GM18517 (cell line): ENCODE measurements around the gene RXRB.
"Not testable (repeated sequence)": the region's sequence is repeated elsewhere in the genome, so short reads cannot be mapped to it uniquely, and the experiment has no call there.

Source experiments
- ATAC-seq: cut with Tn5 transposase; IDR thresholded peaks from one replicate; pipeline ENCODE4 v1.9.1; 2021; ENCODE audit warnings: mild to moderate bottlenecking, moderate library complexity; ENCODE audit not compliant: unreplicated experiment

Gene RXRB

GRCh38 chr6:33164665-33165373 is 35.6 kb downstream of the RXRB start:
- no peak for ATAC-seq

GRCh38 chr6:33164176-33164575 is 36.3 kb downstream of the RXRB start:
- no peak for ATAC-seq

DNA sequence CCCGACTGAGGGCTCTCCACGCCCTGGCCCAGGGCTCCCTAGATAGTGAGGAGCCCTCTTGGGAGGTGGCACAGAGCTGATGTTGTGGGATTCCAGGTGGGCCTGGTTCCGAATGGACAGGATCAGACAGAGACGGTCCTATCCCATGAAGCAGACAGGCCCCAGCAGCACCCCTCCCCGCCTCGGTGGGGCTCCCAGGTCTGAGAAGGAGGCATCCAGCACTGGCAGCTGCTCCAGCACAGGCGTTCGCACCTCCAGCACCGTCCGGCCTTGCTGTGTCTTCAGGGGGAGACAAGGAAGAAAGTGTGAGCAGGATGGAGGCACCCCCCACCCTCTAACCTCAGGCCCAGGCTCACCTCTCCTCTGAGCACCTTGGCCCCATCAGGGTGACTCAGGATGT is 36.9 kb downstream of the RXRB start:
- no peak for ATAC-seq

GRCh38 chr6:33161354-33162331 is 38.8 kb downstream of the RXRB start:
- no peak for ATAC-seq

DNA sequence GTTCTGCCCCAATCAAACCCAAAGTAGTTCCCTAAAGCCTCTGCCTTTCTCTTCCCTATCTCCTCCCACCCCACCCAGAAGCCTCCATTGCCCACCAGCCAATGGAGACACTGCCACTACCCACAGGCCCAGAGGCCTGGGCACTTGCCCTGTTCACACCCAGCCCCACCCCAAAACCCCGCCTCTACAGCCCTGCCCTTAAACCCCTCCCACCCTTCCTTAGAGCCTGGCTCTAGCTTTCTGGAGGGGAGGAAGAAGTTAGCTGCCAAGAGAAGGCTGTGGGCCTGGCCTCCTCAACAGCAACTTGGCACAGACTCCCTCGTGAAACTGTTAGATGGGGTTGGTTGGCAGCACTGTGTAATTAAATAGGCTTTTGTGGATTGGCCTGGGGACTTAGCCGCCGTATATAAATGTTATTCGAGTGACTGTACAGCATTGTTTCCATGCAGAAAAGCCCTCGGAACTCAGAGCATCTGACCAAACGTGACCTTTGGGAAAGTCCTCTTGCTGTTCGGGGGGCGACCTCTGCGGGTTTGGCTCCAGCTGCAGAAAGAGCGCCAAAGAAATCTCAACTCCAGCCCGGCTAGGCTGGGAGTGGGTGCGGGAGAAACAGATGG is 39.6 kb downstream of the RXRB start:
- ATAC-seq = no peak

DNA sequence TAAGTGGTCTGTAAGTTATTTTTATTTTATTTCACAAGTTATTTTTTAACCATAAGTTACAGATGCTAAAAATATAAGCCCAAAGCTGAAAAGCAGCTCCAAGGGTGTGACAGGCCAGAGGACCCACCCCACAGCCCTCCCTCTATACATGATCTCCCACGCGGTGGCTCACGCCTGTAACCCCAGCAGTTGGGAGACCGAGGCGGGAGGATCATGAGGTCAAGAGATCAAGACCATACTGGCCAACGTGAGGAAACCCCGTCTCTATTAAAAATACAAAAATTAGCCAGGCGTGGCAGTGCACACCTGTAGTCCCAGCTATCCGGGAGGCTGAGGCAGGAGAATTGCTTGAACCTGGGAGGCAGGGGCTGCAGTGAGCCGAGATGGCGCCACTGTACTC is 40.4 kb downstream of the RXRB start:
- ATAC-seq = no peak

- no peak for ATAC-seq
Observed at GRCh38 chr6:33156964-33157363, 43.5 kb downstream of the RXRB start.

DNA sequence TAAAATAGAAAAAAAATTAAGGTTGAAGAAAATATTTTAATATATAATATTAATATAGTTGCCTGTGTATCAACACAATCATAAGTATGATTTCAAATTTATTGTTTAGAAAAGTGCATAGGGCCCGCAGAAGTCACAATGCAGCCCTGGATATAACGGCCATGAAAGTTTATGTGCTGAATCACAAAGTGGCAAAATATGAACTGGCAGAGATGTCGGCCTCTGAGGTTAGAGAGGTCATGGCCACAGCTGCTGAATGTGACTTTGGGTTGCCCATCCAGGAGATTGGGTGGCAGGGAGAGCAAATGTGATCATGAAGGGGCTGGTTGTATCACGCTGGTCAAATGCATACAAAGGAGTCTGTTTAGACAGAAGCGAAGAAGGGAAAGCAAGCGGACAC is 43.9 kb downstream of the RXRB start:
- ATAC-seq = no peak

DNA sequence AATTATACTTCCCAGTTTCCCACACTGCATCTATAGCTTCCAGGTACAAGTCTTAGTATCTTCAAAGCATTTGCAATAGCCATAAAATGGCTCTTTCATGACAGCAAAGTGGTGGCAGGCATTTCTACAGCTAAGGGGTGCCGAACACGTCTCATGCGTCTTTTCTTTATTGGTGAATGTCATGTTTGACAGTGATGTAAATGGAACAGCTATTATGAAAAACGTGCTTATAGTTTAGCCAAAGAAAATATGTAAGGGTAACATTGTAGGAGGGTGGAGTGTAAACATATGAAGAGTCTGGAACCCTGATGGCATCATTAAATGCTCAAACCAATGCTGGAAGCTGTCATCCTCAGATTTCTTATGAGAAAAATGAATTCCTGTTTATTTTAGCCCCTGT is 46.1 kb downstream of the RXRB start:
- no peak for ATAC-seq

DNA sequence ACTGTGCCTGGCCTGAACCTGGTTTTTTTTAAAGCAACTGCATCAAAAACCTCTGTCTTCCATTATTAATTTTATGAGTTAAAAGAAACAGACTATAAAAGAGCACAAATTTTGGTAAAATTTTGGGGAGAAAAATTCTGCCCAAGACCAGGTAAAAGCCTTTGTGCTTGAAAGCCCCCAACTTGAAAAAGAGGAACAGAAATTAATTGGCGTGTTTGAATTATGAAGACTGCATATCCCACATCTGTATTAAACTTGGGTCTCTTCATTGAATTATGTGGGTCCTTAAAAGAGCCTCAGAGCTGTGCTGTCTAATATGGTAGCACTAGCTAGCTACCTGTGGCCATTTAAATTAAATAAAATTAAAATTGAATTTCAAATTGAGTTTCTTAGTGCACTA is 49.4 kb downstream of the RXRB start:
- ATAC-seq = no peak

DNA sequence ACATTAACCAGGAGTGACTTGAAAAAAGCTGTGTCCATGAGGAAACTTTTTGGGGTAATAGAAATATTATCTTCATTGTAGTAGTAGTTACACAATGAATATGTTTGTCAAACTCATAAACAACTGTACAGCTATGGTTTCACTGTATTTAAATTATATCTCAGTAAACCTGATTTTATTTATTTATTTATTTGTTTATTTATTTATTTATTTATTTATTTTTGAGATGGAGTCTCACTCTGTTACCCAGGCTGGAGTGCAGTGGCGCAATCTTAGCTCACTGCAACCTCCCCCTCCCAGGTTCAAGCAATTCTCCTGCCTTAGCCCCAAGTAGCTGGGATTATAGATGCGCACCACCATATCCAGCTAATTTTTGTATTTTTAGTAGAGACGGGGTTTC is 49.9 kb downstream of the RXRB start:
- not testable (repeated sequence) for ATAC-seq

- no peak for ATAC-seq
Observed at GRCh38 chr6:33147807-33148666, 52.4 kb downstream of the RXRB start.

- no peak for ATAC-seq
Observed at GRCh38 chr6:33144373-33144772, 56.1 kb downstream of the RXRB start.
